Colonic mucosa (tissue), 4 donors: ENCODE data around the gene NDUFS3. TPM values are rescaled to one million over a fixed set of nuclear protein-coding genes. Genes with fewer than 3 reads are reported as not detected.
A peak's percentile ranks its signal among the peaks of the same experiment; 100 is the strongest.

ENCODE experiments used
- DNase-seq: peaks from one replicate; pipeline ENCODE4 v3.0.0-alpha.2; 2020
- H3K27ac ChIP-seq: fragments of 200-600 bp; one replicate; pipeline ENCODE4 v1.8.0; 2021
- H3K27me3 ChIP-seq: fragments of 200-600 bp; one replicate; pipeline ENCODE4 v1.8.0; 2021
- H3K36me3 ChIP-seq: fragments of 200-600 bp; one replicate; pipeline ENCODE4 v1.8.0; 2021
- H3K4me1 ChIP-seq: fragments of 200-600 bp; one replicate; pipeline ENCODE4 v1.8.0; 2021; ENCODE audit warnings: mild to moderate bottlenecking
- H3K4me3 ChIP-seq: fragments of 200-600 bp; one replicate; pipeline ENCODE4 v1.8.0; 2021
- H3K9ac ChIP-seq, 2 donors: one replicate each; pipeline ENCODE4 v1.7.0; 2013; ENCODE audit warnings: control low read depth in 2 of 2, low read depth in 2 of 2, low read length in 2 of 2
- H3K9me3 ChIP-seq: fragments of 200-600 bp; one replicate; pipeline ENCODE4 v1.8.0; 2021
- CTCF ChIP-seq: fragments of 200-600 bp; IDR thresholded peaks from one replicate; pipeline ENCODE4 v1.8.0; 2022; ENCODE audit warnings: antibody characterized with exemption, mild to moderate bottlenecking
- intact Hi-C: fragments of 100-400 bp; cut with DNase I; formaldehyde crosslinking; loops from one replicate; pipeline ENCODE4 v1.14.1; 2022
- total RNA-seq, 2 donors: library from RNA; stranded (reverse); fragmentation: NEBNext Ultra II Directional in 1 of 2; extraction: Animal tissue kit (Norgen Biotek cat#: 25700) in 1 of 2; gene quantifications; one replicate each; pipeline ENCODE4 v1.2.1, GENCODE V29; 2021
- donor health status: healthy.
- donor health status: DM: no; HTN: no; CAD: no.
- donor health status: DM: no; HTN: no; CAD: no.

NDUFS3 gene
- total RNA-seq, 2 donors from 2014 or later, result 228 to 266 TPM

- Histone ChIP-seq H3K4me3 (no peak overlapping the region), H3K9me3 (no peaks in the 10 kb centered on the region), H3K36me3 (peaks cover 19% of the 10 kb centered on the region), H3K27me3 (no peaks in the 10 kb centered on the region), H3K27ac (no peak overlapping the region), H3K9ac (no peak overlapping the region), H3K4me1 (no peaks in the 10 kb centered on the region)
- no peak for DNase-seq
- TF ChIP-seq CTCF, result no peak
- intact Hi-C loops, result no loop called here
Observed at GRCh38 chr11:47583844-47584243, 5.0 kb downstream of the NDUFS3 start.

GRCh38 chr11:47586098-47586855 lies 7.4 kb downstream of the NDUFS3 start, which contains the start of gene FAM180B:
FAM180B (plus strand) TSS chr11:47586678; CDS start chr11:47586769, 91 bp downstream.
- no peak within 1 kb of the TSS for H3K27ac ChIP-seq
- H3K36me3 ChIP-seq, result peaks cover 19% of the 10 kb centered on the region
- no peaks in the 10 kb centered on the region for H3K9me3 ChIP-seq
- H3K4me3 ChIP-seq, result no peak within 1 kb of the TSS
- H3K27me3 ChIP-seq, result no peaks in the 10 kb centered on the region
- intact Hi-C loops, result no loop called here
- TF ChIP-seq CTCF, result no peak
- H3K9ac ChIP-seq, result no peak within 1 kb of the TSS
- no peak for DNase-seq
- H3K4me1 ChIP-seq, result no peaks in the 10 kb centered on the region

- no peak for TF ChIP-seq CTCF
- Histone ChIP-seq H3K4me1 (no peaks in the 10 kb centered on the region), H3K27ac (no peak overlapping the region), H3K36me3 (peaks cover 11% of the 10 kb centered on the region), H3K27me3 (peaks cover 2% of the 10 kb centered on the region), H3K9me3 (no peaks in the 10 kb centered on the region), H3K9ac (no peak overlapping the region), H3K4me3 (no peak overlapping the region)
- intact Hi-C loops, result no loop called here
- DNase-seq, result no peak
Observed at GRCh38 chr11:47587039-47587716, 8.3 kb downstream of the NDUFS3 start.

- Histone ChIP-seq H3K36me3 (peaks cover 8% of the 10 kb centered on the region), H3K27me3 (peaks cover 8% of the 10 kb centered on the region), H3K9ac (no peak overlapping the region), H3K9me3 (no peaks in the 10 kb centered on the region), H3K27ac (no peak overlapping the region), H3K4me1 (no peaks in the 10 kb centered on the region), H3K4me3 (no peak overlapping the region)
- intact Hi-C loops, result no loop called here
- no peak for TF ChIP-seq CTCF
- peak; percentile 36 for DNase-seq
Observed at GRCh38 chr11:47587723-47588326, 9.0 kb downstream of the NDUFS3 start.

- no peak overlapping the region for H3K9ac ChIP-seq
- intact Hi-C loops, result no loop called here
- DNase-seq, result no peak
- H3K4me1 ChIP-seq, result no peaks in the 10 kb centered on the region
- peaks cover 4% of the 10 kb centered on the region for H3K36me3 ChIP-seq
- no peaks in the 10 kb centered on the region for H3K9me3 ChIP-seq
- peaks cover 21% of the 10 kb centered on the region for H3K27me3 ChIP-seq
- TF ChIP-seq CTCF, result no peak
- H3K4me3 ChIP-seq, result no peak overlapping the region
- H3K27ac ChIP-seq, result no peak overlapping the region
Observed at GRCh38 chr11:47589118-47589517, 10.2 kb downstream of the NDUFS3 start.
